CD4-positive, alpha-beta T cell treated with Interleukin-1 beta for 1 hour (primary cell): Measurements from ENCODE around the gene AMT.

Source experiments
- DNase-seq, 2 donors: peaks; one replicate each; pipeline ENCODE4 v3.0.0-alpha.2; 2020 to 2022

Gene AMT, protein sequence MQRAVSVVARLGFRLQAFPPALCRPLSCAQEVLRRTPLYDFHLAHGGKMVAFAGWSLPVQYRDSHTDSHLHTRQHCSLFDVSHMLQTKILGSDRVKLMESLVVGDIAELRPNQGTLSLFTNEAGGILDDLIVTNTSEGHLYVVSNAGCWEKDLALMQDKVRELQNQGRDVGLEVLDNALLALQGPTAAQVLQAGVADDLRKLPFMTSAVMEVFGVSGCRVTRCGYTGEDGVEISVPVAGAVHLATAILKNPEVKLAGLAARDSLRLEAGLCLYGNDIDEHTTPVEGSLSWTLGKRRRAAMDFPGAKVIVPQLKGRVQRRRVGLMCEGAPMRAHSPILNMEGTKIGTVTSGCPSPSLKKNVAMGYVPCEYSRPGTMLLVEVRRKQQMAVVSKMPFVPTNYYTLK

GRCh38 chr3:49422379-49423248 is at the start of gene AMT:
TSS of gene AMT (minus strand) at chr3:49422473. CDS start at chr3:49422450, 23 bp downstream.
- DNase-seq: no peak

DNA sequence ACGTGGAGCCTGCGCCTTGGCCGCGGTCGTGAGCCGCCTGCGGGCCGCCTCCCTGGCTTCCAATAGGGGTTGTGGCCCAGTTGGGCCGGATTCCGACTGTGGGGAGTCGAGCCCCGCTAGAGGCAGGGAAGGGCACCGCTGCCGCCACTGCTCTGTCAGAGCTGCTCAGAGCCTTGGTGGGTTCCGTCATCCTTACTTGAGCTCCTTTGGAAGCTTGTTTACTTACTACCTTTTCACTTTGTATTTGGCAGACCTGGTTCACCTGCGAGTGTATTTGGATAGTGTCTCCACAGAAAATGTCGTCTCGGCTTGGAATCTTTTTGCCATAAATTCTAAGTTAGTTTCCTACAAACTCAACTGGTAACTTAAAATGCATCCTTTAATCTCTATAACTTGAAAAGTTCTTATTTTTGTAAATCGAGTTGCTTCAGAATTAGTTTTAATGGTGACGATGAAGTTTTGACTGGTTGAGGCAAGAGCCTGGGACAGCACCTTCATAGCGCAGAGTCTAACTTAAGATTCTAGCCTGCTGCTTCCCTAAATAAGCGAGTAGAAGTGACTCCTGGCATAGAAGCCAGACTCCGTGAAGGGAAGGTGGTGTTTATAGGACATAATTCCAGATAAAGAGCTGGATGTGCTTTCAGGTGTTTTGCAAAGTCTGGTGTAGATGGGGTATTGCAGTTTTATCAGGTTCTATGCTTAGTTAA is 48.6 kb upstream of the AMT start:
- DNase-seq: no peak

- peak; percentile 95 to 96 for DNase-seq
Measured at GRCh38 chr3:49469936-49470713, 47.9 kb upstream of the AMT start, which contains the start of gene DAG1. TSS of gene DAG1 (plus strand) at chr3:49470267. CDS start at chr3:49510535, 40,268 bp downstream.

DNA sequence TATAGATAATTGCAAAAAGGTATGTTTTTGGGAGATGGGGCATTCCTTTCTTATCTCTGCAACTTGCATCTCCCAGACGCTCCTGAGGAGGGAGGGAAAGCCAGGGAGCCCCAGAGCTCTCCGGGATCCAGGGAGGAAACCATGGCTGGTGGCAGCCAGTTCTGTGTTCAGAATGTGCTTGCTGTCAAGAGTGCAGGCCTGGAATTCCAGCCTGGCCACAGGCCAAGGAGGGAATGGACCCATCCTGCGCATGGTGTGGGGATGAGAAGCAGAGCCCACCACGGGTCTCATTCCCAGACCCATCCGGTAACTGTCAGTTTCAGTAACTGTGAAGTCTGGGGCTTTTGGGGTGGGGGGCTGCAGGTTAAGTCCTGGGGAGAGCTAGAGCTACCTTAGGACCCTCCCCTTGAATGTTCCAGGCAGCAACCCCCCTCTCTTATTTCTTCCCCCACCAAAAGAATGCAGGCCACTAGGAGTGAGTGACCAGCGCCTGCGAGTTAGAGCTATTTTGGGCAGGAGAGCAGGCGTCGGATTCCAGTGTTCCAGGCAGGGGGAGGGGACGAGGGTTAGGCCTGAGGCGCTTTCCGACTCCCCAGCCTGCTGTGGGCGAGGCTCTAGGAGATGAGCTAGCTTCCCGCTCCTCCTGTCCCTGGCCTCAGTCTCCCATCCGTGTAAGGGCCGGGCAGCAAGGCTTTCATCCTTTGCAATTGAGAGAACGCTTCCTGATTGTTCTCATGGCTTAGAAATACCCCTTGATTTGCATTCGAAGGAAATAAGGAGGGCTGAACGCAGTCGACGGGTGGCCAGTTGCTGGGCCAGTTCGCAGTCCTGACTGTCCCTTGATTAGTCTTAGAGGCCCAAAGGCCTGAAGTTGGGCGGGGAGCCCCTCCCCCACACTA is 47.0 kb upstream of the AMT start:
- DNase-seq: no peak

DNA sequence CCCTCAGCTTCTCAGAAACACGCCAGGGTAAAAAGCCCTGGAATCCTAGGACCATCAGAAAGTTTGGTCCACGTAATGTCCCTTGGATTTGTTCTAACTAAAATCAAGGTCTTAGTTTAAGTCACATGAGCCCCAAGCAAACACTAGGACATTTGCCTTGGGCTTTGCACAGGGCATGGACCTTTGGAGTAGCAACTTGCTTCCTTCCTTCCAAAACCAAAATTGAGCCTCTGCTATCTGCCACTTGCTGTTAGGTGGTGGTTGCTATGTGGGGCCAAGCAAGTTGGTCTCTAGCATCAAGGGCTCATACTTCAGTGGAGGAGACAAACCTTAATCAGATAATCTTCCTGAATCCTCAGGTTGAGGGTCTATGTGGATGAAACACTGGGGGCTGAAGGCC is 43.8 kb upstream of the AMT start:
- DNase-seq: no peak

DNA sequence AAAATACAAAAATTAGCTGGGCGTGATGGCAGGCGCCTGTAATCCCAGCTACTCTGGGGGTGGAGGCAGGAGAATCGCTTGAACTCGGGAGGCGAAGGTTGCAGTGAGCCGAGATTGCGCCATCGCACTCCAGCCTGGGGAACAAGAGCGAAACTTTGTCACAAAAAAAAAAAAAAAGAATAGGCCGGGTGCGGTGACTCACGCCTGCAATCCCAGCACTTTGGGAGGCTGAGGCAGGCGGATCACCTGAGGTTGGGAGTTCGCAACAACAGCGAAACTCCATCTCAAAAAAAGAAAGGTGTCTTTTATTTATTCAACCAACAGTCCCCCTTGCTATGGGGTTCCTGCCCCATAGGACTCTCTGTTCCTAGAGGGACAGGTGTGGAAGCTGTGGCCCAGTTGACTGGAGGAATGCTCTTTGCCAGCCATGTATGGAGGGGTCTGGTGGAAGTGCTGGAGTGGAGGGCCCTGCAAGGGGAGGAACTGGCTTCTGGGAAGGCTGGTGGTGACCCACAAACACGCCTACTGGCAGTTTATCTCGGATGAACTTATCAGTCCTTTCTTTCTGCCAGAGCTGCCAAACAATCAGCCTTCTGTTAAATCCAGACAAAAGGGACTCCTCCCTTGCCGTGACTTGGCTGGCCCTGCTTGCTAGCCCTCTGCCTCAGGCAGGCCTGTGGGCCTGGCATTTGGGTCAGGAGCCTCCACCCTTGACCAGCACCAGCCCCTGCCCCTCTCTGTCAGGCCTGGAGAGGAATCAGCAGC is 43.2 kb upstream of the AMT start:
- DNase-seq: peak in 1 of 2 donors; percentile 17

- DNase-seq: no peak
Measured at GRCh38 chr3:49462222-49462621, 39.9 kb upstream of the AMT start.

DNA sequence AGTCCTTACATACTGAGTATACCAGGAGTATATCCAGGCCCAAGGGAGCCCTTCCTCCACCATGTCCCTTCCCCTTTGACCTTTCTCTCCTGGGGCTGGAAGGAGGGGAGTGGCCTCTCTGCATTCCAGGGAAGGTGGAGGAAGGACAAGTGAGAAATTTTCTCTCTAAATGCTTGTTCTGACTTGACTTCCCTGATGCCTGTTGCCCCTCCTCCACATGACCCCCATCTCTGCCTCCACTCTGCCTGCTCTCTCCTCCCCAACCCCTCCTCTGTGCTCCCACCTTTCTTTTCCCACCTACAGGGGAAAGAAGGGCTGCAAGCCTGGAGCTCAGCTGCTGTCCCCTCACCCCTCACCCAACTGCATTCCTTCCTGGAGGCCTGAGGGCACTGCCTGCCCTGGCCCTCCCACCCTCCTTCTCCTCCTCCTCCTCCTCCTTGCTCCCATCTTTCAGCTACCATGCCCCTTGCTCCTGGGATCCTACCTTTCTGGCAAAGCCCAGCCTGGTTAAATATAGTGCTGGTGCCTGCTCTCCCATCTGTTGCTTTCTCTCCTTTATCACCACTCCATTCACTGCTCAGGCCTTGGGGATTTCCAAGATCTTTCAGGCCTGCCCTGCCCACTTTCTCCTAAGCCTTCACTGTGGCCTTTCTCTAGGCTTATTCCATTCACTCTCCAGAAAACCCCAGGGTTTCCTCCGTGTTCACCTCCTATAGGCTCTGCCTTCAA is 39.3 kb upstream of the AMT start:
- no peak for DNase-seq

DNA sequence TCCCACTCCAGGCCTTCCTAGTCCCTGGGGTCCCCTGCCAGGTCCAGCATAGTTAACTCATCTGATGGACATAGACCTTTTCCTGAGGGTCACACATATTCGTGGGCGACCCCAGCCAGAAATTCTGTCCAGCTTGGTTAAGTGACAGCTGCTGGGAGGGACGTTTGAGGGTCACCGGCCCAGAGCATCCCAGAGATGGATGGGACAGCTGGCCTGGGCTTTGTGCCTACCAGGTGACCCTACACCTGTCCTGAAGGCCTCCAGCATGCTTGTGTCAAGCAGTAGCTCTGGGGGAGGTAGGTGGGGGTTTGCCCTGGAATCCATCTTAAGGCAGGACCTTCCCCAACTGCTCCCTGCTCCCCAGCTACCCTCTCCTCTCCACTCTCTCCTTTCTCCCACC is 38.7 kb upstream of the AMT start:
- no peak for DNase-seq

GRCh38 chr3:49460188-49460890 is 38.1 kb upstream of the AMT start:
- DNase-seq: no peak

DNA sequence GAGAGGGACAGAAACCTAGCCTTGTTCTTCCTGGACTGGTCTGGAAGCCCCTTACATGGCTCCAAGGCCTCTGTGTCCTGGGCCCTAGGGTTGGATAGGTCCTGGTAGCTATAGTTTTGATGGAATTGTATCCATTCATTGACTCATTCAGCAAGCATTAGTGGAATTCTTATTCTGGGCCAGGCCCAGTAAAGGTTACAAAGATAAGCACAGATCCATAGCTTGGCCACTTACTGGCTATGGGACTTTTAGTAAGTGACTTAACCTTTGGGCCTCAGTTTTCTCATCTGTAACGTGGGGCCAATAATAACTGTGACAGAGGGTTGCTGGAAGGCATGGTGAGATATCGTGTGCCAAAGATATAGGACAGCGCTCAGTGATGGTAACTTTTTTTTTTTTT is 34.2 kb upstream of the AMT start:
- no peak for DNase-seq

DNA sequence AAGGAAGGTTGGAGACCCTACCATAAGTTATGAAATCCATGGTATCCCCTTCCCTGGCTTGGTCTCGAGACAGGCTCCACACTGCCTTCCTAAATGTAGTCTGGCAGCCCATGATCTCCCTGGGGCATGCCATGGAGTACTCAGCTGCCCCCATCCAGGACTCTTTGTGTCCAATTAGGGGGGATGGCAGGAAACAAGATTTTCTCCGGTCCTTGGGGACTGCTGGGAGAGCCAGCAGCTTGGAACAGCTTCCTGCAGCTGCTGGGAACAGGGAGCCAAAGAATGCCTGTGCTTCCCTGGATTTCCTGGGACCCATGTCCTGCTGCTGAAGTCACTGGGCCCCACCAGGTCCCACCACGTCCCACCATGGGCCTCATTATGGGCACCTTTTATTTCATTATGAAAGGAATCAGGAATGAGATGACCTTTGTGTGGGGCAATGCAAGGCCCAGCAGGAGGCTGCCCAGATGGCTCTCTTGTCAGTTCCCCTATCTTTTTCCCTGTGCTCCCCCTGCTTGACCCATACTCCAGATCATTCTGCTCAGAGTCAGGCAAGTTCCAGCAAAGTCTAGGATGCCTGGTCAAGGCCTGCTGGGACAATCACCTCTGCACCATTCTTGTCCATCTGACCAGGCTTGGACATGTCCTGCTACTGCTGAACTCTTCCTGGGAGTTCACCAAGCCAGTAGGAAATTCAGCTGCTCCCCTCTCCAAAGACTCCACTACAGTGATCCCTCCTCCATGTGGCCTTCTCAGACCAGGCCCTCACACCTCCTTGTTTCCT is 32.8 kb upstream of the AMT start:
- DNase-seq: no peak

DNA sequence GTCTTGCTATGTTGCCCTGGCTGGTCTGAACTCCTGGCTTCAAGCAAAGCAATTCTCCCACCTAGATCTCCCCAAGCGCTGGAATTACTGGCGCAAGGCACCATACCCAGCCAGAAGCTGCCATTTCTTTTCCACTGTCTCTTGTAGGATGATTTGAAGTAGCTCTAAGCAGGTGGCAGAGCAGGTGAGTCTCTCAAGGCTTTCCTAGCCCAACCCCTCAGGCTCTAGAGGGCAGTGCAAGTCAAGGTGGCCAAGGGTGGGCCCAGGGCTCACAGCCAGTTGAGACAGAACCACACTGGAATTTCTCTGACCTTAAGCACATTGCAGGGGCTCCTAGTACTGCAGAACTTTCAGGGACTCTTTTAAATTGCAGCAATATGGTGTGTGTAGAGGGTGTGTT is 32.2 kb upstream of the AMT start:
- DNase-seq: no peak

- DNase-seq: no peak
Measured at GRCh38 chr3:49453621-49454020, 31.3 kb upstream of the AMT start.

DNA sequence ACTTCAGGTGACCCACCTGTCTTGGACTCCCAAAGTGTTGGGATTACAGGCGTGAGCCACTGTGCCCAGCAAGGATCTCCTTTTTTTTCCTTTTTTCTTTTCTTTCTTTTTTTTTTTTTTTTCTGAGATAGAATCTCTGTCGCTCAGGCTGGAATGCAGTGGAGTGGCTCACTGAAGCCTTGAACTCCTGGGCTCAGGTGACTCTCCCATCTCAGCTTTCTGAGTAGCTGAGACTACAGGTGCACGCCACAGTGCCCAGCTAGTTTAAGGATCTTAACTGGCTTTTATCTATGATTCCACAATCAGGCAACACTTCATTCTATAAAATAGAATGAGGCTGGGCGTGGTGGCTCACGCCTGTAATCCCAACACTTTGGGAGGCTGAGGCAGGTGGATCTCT is 23.1 kb upstream of the AMT start:
- no peak for DNase-seq

DNA sequence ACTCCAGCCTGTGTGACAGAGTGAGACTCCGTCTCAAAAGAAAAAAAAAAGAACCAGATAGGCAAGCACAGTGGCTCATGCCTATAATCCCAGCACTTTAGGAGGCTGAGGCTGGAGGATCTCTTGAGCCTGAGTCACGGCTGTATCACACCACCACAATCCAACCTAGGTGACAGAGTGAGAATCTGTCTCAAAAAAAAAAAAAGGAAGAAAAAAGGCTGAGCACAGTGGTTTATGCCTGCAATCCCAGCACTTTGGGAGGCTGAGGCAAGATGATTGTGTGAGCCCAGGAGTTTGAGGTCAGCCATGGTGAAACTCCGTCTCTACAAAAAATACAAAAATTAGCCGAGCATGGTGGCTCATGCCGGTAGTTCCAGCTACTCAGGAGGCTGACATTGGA is 12.5 kb upstream of the AMT start:
- DNase-seq: no peak

DNA sequence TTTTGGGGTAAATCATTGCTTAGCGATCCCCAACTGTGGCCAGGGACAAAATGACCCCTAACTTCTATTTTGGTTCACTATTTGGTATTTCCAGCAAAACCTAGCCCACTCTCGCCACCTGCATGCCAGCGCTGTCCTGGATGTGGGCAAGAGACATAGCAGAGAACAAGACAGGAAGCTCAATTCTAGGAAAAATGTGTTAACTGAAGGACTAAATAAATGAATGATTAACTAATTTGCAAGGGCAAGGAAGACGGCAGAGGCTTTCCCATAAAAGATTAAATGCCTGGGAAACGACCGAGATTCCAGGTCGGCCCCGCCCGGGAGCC is 6.4 kb upstream of the AMT start:
- DNase-seq: no peak

DNA sequence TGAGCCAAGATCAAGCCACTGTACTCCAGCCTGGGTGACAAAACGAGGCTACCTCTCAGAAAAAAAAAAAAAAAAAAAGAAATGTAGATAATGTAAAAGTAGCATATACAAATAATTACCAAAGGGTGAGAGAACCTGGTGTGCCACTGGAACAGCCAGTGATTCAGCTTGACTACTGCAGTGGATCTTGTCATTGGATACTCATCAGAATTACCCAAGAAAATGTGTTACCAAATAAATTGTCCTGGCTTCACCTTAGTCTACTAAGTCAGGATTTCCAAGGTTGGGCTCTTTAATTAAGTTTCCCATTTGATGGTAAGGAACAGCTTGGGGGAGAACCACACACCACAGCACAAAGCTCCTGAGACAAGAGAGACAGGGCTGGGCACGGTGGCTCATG is 5.3 kb upstream of the AMT start:
- DNase-seq: no peak

GRCh38 chr3:49424816-49425215 is 2.5 kb upstream of the AMT start:
- no peak for DNase-seq
